HCT116 (cell line): ENCODE measurements around the gene ELK4. TPM values are rescaled to one million over a fixed set of nuclear protein-coding genes. Genes with fewer than 3 reads are reported as not detected.

Source experiments
- ATAC-seq: fragments of 200-7000 bp; cut with Tn5 transposase; 2 replicates; pipeline ENCODE4 v1.9.1; 2020; ENCODE audit warnings: mild to moderate bottlenecking, moderate library complexity
- BruUV-seq: library from RNA; stranded (reverse); fragments of 400-500 nt; replicated peaks from 2 replicates; lab custom pipeline; 2021; lab: Mats Ljungman, UMichigan
- CTCF ChIA-PET: fragments of 300-600 bp; sonication (Branson Sonifier 250); formaldehyde crosslinking; loops from one replicate; lab custom pipeline; 2021; ENCODE audit warnings: antibody characterized with exemption; lab: Charles Lee
- POLR2A ChIA-PET: fragments of 300-600, 350-600 bp; sonication (Branson Sonifier 250); formaldehyde crosslinking; loops from one replicate; lab custom pipeline; 2021; ENCODE audit warnings: antibody characterized with exemption; lab: Charles Lee
- RAD21 ChIA-PET, 2 experiments: fragments of 300-600 bp; sonication (Branson Sonifier 250); formaldehyde crosslinking; loops; one replicate each; lab custom pipeline; 2023; ENCODE audit warnings: low total read pairs in 2 of 2; ENCODE audit not compliant: uncharacterized antibody in 2 of 2, unreplicated experiment in 2 of 2, low non-redundant PET in 1 of 2; lab: Charles Lee
- DNase-seq: peaks from one replicate; pipeline ENCODE4 v3.0.0-alpha.2; 2010; ENCODE audit warnings: low read depth, low spot score
- H2AFZ ChIP-seq: fragments of 200-600 bp; shearing (Covaris generic), sonication (generic); 2 replicates; pipeline ENCODE4 v1.6.1; 2017; ENCODE audit warnings: low read depth, mixed run types, mixed read lengths, antibody characterized with exemption, low read length; ENCODE audit not compliant: poor library complexity, severe bottlenecking
- H3K27ac ChIP-seq: 2 replicates; pipeline ENCODE4 v1.5.1; 2012; ENCODE audit warnings: low read depth, low read length
- H3K27me3 ChIP-seq: fragments of 200-600 bp; sonication (generic); 2 replicates; pipeline ENCODE4 v1.6.1; 2016; ENCODE audit warnings: mixed run types, low read length, mixed read lengths; ENCODE audit not compliant: insufficient read depth
- H3K36me3 ChIP-seq, 2 experiments: fragments of 200-500 bp in 1 of 2; fragments of 200-600 bp in 1 of 2; sonication (Bioruptor generic) in 1 of 2; sonication (generic) in 1 of 2; 2 replicates each; pipeline versions ENCODE4 v1.5.1 to v1.6.1; 2014 to 2016; ENCODE audit warnings: low read length in 2 of 2, inconsistent platforms in 1 of 2, mixed read lengths in 1 of 2, mixed run types in 1 of 2; ENCODE audit not compliant: insufficient read depth in 2 of 2, control insufficient read depth in 1 of 2
- H3K4me1 ChIP-seq, 2 experiments: fragments of 200-600 bp in 1 of 2; sonication (generic) in 1 of 2; 2 replicates each; pipeline versions ENCODE4 v1.5.1 to v1.6.1; 2012 to 2017; ENCODE audit warnings: low read length in 2 of 2, inconsistent platforms in 1 of 2, mild to moderate bottlenecking in 1 of 2, mixed read lengths in 1 of 2, mixed run types in 1 of 2, moderate library complexity in 1 of 2; ENCODE audit not compliant: insufficient read depth in 2 of 2, control insufficient read depth in 1 of 2
- H3K4me2 ChIP-seq: fragments of 200-600 bp; sonication (generic); 2 replicates; pipeline ENCODE4 v1.6.1; 2017; ENCODE audit warnings: mixed run types, low read length, mixed read lengths
- H3K4me3 ChIP-seq, 2 experiments: fragments of 200-600 bp in 1 of 2; sonication (generic) in 1 of 2; replicated peaks in 1 of 2; 2 replicates each; pipeline ENCODE4 v1.5.1; 2011 to 2016; ENCODE audit warnings: low read length in 2 of 2, control low read depth in 1 of 2, low read depth in 1 of 2, mild to moderate bottlenecking in 1 of 2, mixed read lengths in 1 of 2, mixed run types in 1 of 2
- H3K79me2 ChIP-seq: fragments of 200-600 bp; sonication (generic); 2 replicates; pipeline ENCODE4 v1.6.1; 2017; ENCODE audit warnings: mild to moderate bottlenecking, mixed run types, low read length, moderate library complexity, mixed read lengths; ENCODE audit not compliant: insufficient read depth
- H3K9ac ChIP-seq: fragments of 200-600 bp; sonication (generic); 2 replicates; pipeline ENCODE4 v1.6.1; 2016; ENCODE audit warnings: low read length, mixed read lengths
- H3K9me2 ChIP-seq: fragments of 200-600 bp; sonication (generic), shearing (Covaris generic); 2 replicates; pipeline ENCODE4 v1.6.1; 2017; ENCODE audit warnings: mixed run types, mild to moderate bottlenecking, moderate library complexity; ENCODE audit not compliant: insufficient read depth
- H3K9me3 ChIP-seq, 2 experiments: fragments of 200-500 bp in 1 of 2; fragments of 200-600 bp in 1 of 2; sonication (Bioruptor generic) in 1 of 2; sonication (generic) in 1 of 2; 2 replicates each; pipeline ENCODE4 v1.6.1; 2014 to 2017; ENCODE audit warnings: low read length in 2 of 2, mixed read lengths in 2 of 2, inconsistent platforms in 1 of 2, low read depth in 1 of 2, mild to moderate bottlenecking in 1 of 2, mixed run types in 1 of 2, moderate library complexity in 1 of 2; ENCODE audit not compliant: control insufficient read depth in 1 of 2, insufficient read depth in 1 of 2
- H4K20me1 ChIP-seq: fragments of 200-600 bp; sonication (generic), shearing (Covaris generic); 2 replicates; pipeline ENCODE4 v1.6.1; 2017; ENCODE audit warnings: mixed run types, mild to moderate bottlenecking, moderate library complexity; ENCODE audit not compliant: insufficient read depth
- CBX3 ChIP-seq: IDR thresholded peaks from 2 replicates; pipeline ENCODE4 v1.6.1; 2012; ENCODE audit warnings: low read depth
- ELF1 ChIP-seq: IDR thresholded peaks from 2 replicates; pipeline ENCODE4 v1.6.1; 2012; ENCODE audit warnings: low read depth, borderline replicate concordance
- EZH2 ChIP-seq: fragments of 200-600 bp; sonication (generic); IDR thresholded peaks from 2 replicates; pipeline ENCODE4 v1.6.1; 2017; ENCODE audit warnings: antibody characterized with exemption, mixed run types
- EZH2phosphoT487 ChIP-seq: fragments of 200-600 bp; IDR thresholded peaks from 2 replicates; pipeline ENCODE4 v1.6.1; 2018; ENCODE audit warnings: antibody characterized with exemption, borderline replicate concordance
- POLR2A ChIP-seq: IDR thresholded peaks from 2 replicates; pipeline ENCODE4 v1.7.0; 2011; ENCODE audit warnings: borderline replicate concordance; ENCODE audit not compliant: insufficient read depth, insufficient read length; ENCODE audit errors: extremely low read depth
- REST ChIP-seq: IDR thresholded peaks from 2 replicates; pipeline ENCODE4 v1.6.1; 2012; ENCODE audit warnings: low read depth
- SRF ChIP-seq: IDR thresholded peaks from 2 replicates; pipeline ENCODE4 v1.6.1; 2012; ENCODE audit warnings: low read depth
- ZNF274 ChIP-seq: fragments of 200-500 bp; sonication (Bioruptor generic); IDR thresholded peaks from 2 replicates; pipeline ENCODE4 v1.6.1; 2014; ENCODE audit warnings: mild to moderate bottlenecking, low read depth, low read length, inconsistent platforms
- intact Hi-C: fragments of 100-400 bp; cut with micrococcal nuclease; formaldehyde crosslinking; loops from 2 replicates; pipeline ENCODE4 v1.10.0; 2022
- total RNA-seq: library from RNA; stranded (reverse); gene quantifications from one replicate; pipeline ENCODE4 v1.2.1, GENCODE V29; 2021; ENCODE audit not compliant: unreplicated experiment
- TF ChIP-seq, protein P1 (sequence below): IDR thresholded peaks from 2 replicates; pipeline ENCODE4 v1.6.1; 2012

ELK4 gene
- total RNA-seq, 1 experiment from 2014 or later, result 46.2 TPM

- TF ChIP-seq ZNF274 (no peak), POLR2A (no peak), ELF1 (no peak), REST (no peak), CBX3 (no peak), EZH2 (no peak), EZH2phosphoT487 (no peak), SRF (no peak)
- TF ChIP-seq, protein P1, sequence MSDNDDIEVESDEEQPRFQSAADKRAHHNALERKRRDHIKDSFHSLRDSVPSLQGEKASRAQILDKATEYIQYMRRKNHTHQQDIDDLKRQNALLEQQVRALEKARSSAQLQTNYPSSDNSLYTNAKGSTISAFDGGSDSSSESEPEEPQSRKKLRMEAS, result no peak
- Histone ChIP-seq H3K79me2 (peaks cover 13% of the 10 kb centered on the region; the same call in 1 of the 2 replicates), H2AFZ (no peak overlapping the region), H3K4me3 (no peak overlapping the region), H4K20me1 (no peaks in the 10 kb centered on the region), H3K4me2 (no peak overlapping the region), H3K27ac (no peak overlapping the region), H3K9ac (no peak overlapping the region), H3K9me2 (no peaks in the 10 kb centered on the region), H3K9me3 (no peaks in the 10 kb centered on the region), H3K4me1 (peaks cover 32 to 46% of the 10 kb centered on the region in 2 experiments), H3K36me3 (no peaks in the 10 kb centered on the region), H3K27me3 (no peaks in the 10 kb centered on the region)
- RAD21 ChIA-PET, result no interaction called here
- CTCF ChIA-PET, result interaction anchor here (1.7 to 1.8 kb wide), 2 partner anchors 11 to 17 kb away, joined by 4 to 8 read pairs; no protein-coding TSS in a partner anchor
- BruUV-seq, result no TSS peak
- no peak for DNase-seq
- POLR2A ChIA-PET, result no interaction called here
- no peak for ATAC-seq
- intact Hi-C loops, result no loop called here
Observed at GRCh38 chr1:205676597-205676996, 44.8 kb upstream of the ELK4 start.
